T-helper 17 cell (primary cell): ENCODE data around the gene CHRM3. TPM values are rescaled to one million over a fixed set of nuclear protein-coding genes. Genes with fewer than 3 reads are reported as not detected.
"Not testable (repeated sequence)": the region's sequence is repeated elsewhere in the genome, so short reads cannot be mapped to it uniquely, and the experiment has no call there.

ENCODE experiments used
- ATAC-seq: fragments of 150-1000 bp; cut with Tn5 transposase; 2 replicates; pipeline ENCODE4 v1.10.0; 2021; ENCODE audit warnings: mild to moderate bottlenecking, moderate library complexity
- DNase-seq, 3 donors: peaks; one replicate each; pipeline versions ENCODE4 v3.0.0 to v3.0.0-alpha.2; 2020 to 2021
- H3K9me3 ChIP-seq: one replicate; pipeline ENCODE4 v1.7.0; 2013; ENCODE audit warnings: low read length, mild to moderate bottlenecking; ENCODE audit not compliant: control insufficient read depth, poor library complexity, severe bottlenecking
- H3K27ac Mint-ChIP-seq: one replicate; pipeline ENCODE4 v1.8.0; 2022; ENCODE audit warnings: mild to moderate bottlenecking, moderate library complexity, mixed read lengths
- H3K27me3 Mint-ChIP-seq: one replicate; pipeline ENCODE4 v1.8.0; 2022; ENCODE audit warnings: mixed read lengths
- H3K36me3 Mint-ChIP-seq: one replicate; pipeline ENCODE4 v1.8.0; 2022; ENCODE audit warnings: low read depth, mixed read lengths
- H3K4me1 Mint-ChIP-seq: one replicate; pipeline ENCODE4 v1.8.0; 2022; ENCODE audit warnings: mild to moderate bottlenecking, mixed read lengths
- H3K4me3 Mint-ChIP-seq: one replicate; pipeline ENCODE4 v1.8.0; 2022; ENCODE audit warnings: mild to moderate bottlenecking, moderate library complexity, mixed read lengths
- total RNA-seq, 4 donors: library from RNA in 2 of 4; stranded (reverse) in 2 of 4; gene quantifications; one replicate each; pipeline ENCODE4 v1.2.3 and lab custom pipeline; 2022 to 2026

CHRM3 gene
- total RNA-seq, 2 donors from 2014 or later: 0.02 TPM; not detected in 1

GRCh38 chr1:239370869-239371268 lies 15.5 kb upstream of the CHRM3 start:
- H3K27ac Mint-ChIP-seq: not testable (repeated sequence)

GRCh38 chr1:239382666-239383065 lies 3.7 kb upstream of the CHRM3 start:
- no peak for ATAC-seq
- Mint-ChIP-seq H3K4me1 (peaks cover 17% of the 10 kb centered on the region), H3K27me3 (peaks cover 55% of the 10 kb centered on the region), H3K4me3 (no peak overlapping the region), H3K36me3 (peaks cover 16% of the 10 kb centered on the region), H3K27ac (no peak overlapping the region)
- H3K9me3 ChIP-seq: no peaks in the 10 kb centered on the region
- DNase-seq: no peak

More at GRCh38 chr1:239370869-239371268, 15.5 kb upstream of the CHRM3 start:
- not testable (repeated sequence) for H3K4me3 Mint-ChIP-seq, H3K36me3 Mint-ChIP-seq, ATAC-seq, DNase-seq, H3K9me3 ChIP-seq, H3K4me1 Mint-ChIP-seq
- H3K27me3 Mint-ChIP-seq: peaks cover 28% of the 10 kb centered on the region

DNA sequence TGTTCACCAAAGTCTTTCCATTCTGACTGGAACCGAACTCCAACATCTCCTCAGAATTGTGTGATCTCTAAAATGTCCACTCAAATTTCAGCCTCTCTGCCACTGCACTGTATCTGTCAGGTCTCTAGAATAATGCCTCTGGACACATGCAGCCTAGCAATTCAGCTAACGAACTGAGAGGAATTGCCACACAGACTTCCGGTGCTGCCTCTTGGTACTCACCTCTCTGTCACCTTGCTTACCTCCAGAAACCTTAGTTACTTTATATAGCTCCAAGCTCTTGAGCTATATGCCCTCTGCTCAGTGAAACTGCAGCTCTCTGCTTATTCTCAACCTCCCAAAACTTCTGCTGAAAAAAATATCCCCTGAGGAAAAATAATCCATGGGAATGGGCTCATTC lies 2.7 kb upstream of the CHRM3 start:
- no peaks in the 10 kb centered on the region for H3K9me3 ChIP-seq
- Mint-ChIP-seq H3K4me1 (peaks cover 21% of the 10 kb centered on the region), H3K4me3 (no peak overlapping the region), H3K36me3 (peaks cover 16% of the 10 kb centered on the region), H3K27me3 (peaks cover 65% of the 10 kb centered on the region), H3K27ac (peak overlapping the region; percentile 57)
- DNase-seq (no peak), ATAC-seq (no peak)

DNA sequence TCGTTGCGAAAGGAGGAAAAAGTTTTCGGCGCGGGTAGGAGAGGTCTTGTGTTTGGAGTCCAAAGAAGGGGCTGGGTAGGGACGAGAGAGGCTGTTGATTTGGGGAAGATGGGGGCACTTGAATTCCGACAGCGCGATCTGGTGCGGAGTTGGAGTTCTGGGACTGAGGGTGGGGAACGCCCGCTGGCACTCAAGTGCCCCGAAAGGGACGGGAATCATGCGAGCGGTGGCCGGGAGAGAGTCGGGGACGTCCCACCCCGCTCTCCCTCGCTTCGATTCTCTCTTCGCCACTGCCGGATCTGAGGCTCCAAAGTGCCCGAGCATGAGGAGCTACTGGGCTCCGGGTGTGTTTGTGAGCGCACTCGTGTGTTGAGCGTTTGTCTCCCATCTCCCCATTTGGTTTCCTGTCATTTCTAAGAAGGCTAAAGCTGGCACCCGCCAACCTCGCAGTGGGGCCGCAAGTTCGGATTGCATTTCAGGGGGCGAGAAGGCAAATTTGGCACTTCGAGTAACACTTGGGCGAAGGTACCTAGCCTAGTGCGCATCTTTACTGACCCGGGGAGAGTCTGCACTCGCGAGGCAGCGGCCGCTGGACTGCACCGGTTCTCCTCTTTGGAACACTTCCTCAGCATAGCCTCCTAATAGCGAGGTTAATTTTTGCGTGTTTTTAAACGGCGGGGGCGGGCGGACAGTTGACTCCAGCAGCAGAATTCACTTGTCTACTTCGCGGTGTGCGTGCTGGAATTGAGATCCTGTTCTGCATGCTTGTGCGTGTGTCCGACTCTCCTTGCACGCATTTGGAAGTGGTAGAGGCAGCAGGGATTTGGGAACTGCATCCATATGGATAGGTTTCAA lies 1.2 kb downstream of the CHRM3 start:
- Mint-ChIP-seq H3K4me3 (peak overlapping the region; percentile 95), H3K27ac (no peak overlapping the region), H3K4me1 (peaks cover 21% of the 10 kb centered on the region), H3K36me3 (peaks cover 15% of the 10 kb centered on the region), H3K27me3 (peaks cover 94% of the 10 kb centered on the region)
- no peaks in the 10 kb centered on the region for H3K9me3 ChIP-seq
- ATAC-seq: no peak
- DNase-seq: no peak

DNA sequence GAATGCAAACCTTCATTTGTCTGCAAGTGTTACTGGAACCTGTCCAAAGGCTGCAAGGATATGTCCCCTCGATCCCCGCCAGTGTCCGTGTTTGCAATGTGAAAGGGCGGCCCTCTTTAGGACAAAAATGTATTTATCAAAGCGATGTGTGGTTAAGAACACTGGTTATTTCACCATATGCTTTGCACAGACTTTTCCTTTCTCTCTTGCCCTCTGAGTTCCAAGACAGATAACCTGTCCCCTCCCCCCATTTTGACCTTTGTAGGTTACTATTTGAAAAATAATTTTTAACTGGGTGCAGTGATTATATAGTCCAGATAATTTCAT lies 1.8 kb downstream of the CHRM3 start:
- no peaks in the 10 kb centered on the region for H3K9me3 ChIP-seq
- peaks cover 14% of the 10 kb centered on the region for H3K36me3 Mint-ChIP-seq
- peaks cover 91% of the 10 kb centered on the region for H3K27me3 Mint-ChIP-seq
- H3K4me3 Mint-ChIP-seq: peak overlapping the region; percentile 95
- no peak overlapping the region for H3K27ac Mint-ChIP-seq
- H3K4me1 Mint-ChIP-seq: peaks cover 21% of the 10 kb centered on the region
- ATAC-seq (no peak), DNase-seq (no peak)

- H3K9me3 ChIP-seq: no peaks in the 10 kb centered on the region
- DNase-seq (no peak), ATAC-seq (no peak)
- peaks cover 86% of the 10 kb centered on the region for H3K27me3 Mint-ChIP-seq
- peak overlapping the region; percentile 95 for H3K4me3 Mint-ChIP-seq
- H3K4me1 Mint-ChIP-seq: peaks cover 21% of the 10 kb centered on the region
- H3K36me3 Mint-ChIP-seq: peaks cover 10% of the 10 kb centered on the region
- H3K27ac Mint-ChIP-seq: no peak overlapping the region
These were observed 2.2 kb downstream of the CHRM3 start for GRCh38 chr1:239388578-239388977.

- Mint-ChIP-seq H3K36me3 (peaks cover 10% of the 10 kb centered on the region), H3K27ac (no peak overlapping the region), H3K4me3 (no peak overlapping the region), H3K4me1 (peaks cover 21% of the 10 kb centered on the region), H3K27me3 (peaks cover 75% of the 10 kb centered on the region)
- ATAC-seq (no peak), DNase-seq (no peak)
- no peaks in the 10 kb centered on the region for H3K9me3 ChIP-seq
These were observed 3.3 kb downstream of the CHRM3 start for GRCh38 chr1:239389703-239390102.

- no peaks in the 10 kb centered on the region for H3K9me3 ChIP-seq
- DNase-seq (no peak), ATAC-seq (no peak)
- Mint-ChIP-seq H3K27ac (no peak overlapping the region), H3K4me1 (peaks cover 7% of the 10 kb centered on the region), H3K27me3 (peaks cover 61% of the 10 kb centered on the region), H3K4me3 (no peak overlapping the region), H3K36me3 (no peaks in the 10 kb centered on the region)
These were observed 5.9 kb downstream of the CHRM3 start for GRCh38 chr1:239392271-239392670.

DNA sequence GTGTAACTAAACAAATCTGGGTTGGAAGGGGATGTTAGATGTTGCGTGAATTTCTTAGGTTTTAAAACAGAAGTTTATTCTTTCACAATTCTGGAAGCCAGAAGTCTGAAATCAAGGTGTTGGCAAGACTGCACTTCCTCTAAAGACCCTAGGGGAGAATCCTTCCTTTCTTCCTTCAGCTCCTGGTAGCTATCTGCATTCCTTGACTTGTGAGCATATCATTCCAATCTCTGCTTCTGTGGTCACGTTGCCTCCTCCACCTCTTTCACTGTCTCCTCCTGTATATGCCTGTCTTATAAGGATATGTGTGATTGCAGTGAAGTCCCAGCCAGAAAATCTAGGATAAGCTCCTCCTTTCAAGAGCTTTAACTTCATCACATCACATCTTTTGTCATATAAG lies 7.7 kb downstream of the CHRM3 start:
- H3K27ac Mint-ChIP-seq: no peak overlapping the region
- H3K27me3 Mint-ChIP-seq: peaks cover 43% of the 10 kb centered on the region
- H3K4me3 Mint-ChIP-seq: no peak overlapping the region
- no peaks in the 10 kb centered on the region for H3K9me3 ChIP-seq
- ATAC-seq: no peak
- no peak for DNase-seq
- no peaks in the 10 kb centered on the region for H3K36me3 Mint-ChIP-seq
- no peaks in the 10 kb centered on the region for H3K4me1 Mint-ChIP-seq

DNA sequence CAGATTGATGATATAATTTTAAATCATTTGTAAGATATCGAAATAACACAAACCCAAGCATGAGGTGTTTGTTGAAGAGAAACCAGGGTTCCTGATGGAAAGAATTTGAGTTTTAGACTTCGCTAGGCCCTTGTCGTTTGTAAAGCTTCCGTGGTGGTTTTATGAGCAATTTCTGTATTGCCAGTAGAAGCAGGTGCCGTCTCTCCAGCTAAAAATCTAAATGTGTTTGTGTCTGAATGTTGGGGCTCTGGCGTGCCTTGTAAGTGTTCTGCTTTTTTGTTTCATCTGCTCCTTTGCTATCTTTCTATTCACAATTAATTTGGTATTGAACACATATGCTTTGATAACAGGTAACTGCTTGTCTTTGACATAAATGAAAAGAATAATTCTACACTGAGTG lies 27.5 kb downstream of the CHRM3 start:
- Mint-ChIP-seq H3K36me3 (no peaks in the 10 kb centered on the region), H3K4me3 (no peak overlapping the region), H3K4me1 (no peaks in the 10 kb centered on the region), H3K27ac (no peak overlapping the region), H3K27me3 (no peaks in the 10 kb centered on the region)
- H3K9me3 ChIP-seq: no peaks in the 10 kb centered on the region
- ATAC-seq: no peak
- no peak for DNase-seq

GRCh38 chr1:239417221-239417620 lies 30.9 kb downstream of the CHRM3 start:
- H3K27me3 Mint-ChIP-seq: peaks cover 5% of the 10 kb centered on the region

DNA sequence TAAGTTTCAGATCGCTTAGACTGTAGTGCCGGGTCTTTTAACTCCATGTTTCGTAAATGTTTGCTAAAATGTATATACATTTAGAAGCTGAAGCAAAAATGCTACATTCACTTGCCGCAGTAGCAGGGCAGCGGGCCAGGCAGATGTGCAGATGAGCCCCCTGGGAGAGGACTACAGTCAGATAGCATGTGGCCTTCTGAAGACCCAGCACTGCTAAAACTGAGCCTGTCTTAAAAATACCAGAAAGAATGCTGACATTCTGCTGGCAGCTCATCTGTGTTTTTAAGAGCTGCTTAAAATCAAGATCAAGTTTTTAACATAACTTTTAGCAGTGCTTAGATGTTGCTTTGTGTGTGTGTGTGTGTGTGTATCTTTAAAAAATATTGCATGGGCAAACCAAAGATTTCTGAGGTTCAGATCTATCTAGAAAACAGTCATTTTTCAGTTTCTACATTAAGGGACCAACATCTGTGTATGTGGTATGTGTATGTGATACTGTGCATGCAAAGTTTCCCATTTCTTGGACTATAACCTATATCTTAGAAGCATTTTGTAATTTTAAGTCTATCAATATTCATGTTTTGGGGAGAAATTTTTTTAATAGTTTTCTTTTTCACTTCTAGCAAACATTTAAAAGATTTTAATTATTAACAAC lies 31.7 kb downstream of the CHRM3 start:
- no peak overlapping the region for H3K27ac Mint-ChIP-seq
- H3K27me3 Mint-ChIP-seq: peaks cover 5% of the 10 kb centered on the region
- no peak for DNase-seq
- H3K9me3 ChIP-seq: no peaks in the 10 kb centered on the region
- no peaks in the 10 kb centered on the region for H3K36me3 Mint-ChIP-seq
- H3K4me1 Mint-ChIP-seq: no peaks in the 10 kb centered on the region
- no peak overlapping the region for H3K4me3 Mint-ChIP-seq
- no peak for ATAC-seq

More at GRCh38 chr1:239417221-239417620, 30.9 kb downstream of the CHRM3 start:
- DNase-seq (no peak), ATAC-seq (no peak)
- Mint-ChIP-seq H3K27ac (no peak overlapping the region), H3K36me3 (no peaks in the 10 kb centered on the region), H3K4me1 (no peaks in the 10 kb centered on the region), H3K4me3 (no peak overlapping the region)
- no peaks in the 10 kb centered on the region for H3K9me3 ChIP-seq

- Mint-ChIP-seq H3K4me3 (no peak overlapping the region), H3K36me3 (no peaks in the 10 kb centered on the region), H3K27me3 (peaks cover 5% of the 10 kb centered on the region), H3K27ac (no peak overlapping the region), H3K4me1 (no peaks in the 10 kb centered on the region)
- H3K9me3 ChIP-seq: no peaks in the 10 kb centered on the region
- no peak for ATAC-seq
- DNase-seq: no peak
These were observed 32.3 kb downstream of the CHRM3 start for GRCh38 chr1:239418681-239419080.

GRCh38 chr1:239421811-239422210 lies 35.4 kb downstream of the CHRM3 start:
- no peaks in the 10 kb centered on the region for H3K9me3 ChIP-seq
- Mint-ChIP-seq H3K4me3 (no peak overlapping the region), H3K4me1 (no peaks in the 10 kb centered on the region), H3K36me3 (peaks cover 2% of the 10 kb centered on the region), H3K27me3 (peaks cover 5% of the 10 kb centered on the region), H3K27ac (no peak overlapping the region)
- no peak for DNase-seq
- ATAC-seq: no peak
